GM18520 (cell line): ENCODE measurements around the gene PGS1.

Experiments used
- ATAC-seq: cut with Tn5 transposase; IDR thresholded peaks from one replicate; pipeline ENCODE4 v1.9.1; 2021; ENCODE audit not compliant: unreplicated experiment

The PGS1 gene

DNA sequence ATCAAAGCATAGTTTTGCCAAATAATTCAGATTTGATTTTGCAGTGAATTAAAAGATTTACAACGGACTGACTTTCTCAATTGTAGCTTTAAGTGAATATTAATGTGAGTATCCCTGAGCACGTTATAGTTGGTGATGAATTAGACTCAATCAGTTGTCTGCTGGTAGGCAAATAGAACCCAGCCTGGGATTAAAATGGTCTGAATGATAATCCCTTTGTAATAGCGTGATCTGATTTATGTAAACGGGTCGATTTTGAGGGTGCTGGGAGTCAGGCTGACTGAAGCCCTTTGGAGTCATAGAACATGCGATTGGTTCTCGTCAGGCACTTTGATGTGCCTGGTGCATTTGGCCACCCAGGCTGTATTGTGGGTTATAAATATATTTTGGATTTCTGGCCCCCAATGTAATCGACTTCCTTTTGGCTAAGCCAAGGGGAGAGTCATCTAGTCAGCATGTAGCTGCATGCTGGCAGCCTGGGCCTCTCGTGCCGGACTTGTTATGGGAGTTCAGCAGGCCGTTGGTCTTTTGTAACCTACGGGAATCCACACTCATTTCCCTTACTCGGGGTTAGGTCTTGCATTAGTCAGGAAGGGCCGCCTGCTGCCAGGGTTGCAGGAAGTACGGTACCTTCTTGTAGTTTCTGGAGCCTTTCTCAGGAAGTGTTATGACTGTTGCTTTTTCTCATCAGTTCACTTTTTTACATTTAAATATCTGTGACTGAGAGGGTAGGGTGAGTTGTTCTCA, 5.4 kb downstream of the PGS1 start:
- no peak for ATAC-seq

DNA sequence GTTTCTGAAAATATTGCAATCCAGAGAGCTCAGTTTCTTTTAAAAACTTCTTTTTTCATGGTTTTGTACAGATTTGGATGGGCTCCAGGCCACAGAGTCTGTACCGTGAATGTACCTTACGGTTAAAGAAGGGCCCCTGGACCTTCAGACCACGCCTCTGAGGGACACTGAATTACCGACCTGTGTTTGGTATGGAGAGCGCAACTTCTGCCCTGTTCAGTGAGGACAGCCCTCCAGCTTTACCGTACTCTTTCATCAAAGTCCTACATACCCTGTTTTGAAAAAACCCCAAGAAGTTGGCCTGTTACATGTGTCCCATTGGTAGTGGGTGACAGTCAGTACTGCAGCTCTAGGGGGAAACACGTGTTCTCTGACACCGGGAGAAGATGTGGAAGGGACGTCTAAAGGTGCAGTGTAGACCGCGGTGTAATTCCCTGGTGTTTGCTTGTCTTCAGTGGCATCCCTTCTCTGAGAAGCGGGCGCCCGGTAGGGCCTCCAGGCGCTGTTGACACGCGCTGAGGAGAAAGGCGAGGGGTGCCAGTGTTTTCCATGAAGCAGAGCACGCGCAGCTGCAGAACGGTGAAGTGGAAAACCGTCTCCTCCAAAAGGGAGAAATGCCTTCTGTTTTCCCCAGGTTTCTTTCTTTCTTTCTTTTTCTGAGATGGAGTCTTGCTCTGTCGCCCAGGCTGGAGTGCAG, 6.2 kb downstream of the PGS1 start:
- no peak for ATAC-seq

DNA sequence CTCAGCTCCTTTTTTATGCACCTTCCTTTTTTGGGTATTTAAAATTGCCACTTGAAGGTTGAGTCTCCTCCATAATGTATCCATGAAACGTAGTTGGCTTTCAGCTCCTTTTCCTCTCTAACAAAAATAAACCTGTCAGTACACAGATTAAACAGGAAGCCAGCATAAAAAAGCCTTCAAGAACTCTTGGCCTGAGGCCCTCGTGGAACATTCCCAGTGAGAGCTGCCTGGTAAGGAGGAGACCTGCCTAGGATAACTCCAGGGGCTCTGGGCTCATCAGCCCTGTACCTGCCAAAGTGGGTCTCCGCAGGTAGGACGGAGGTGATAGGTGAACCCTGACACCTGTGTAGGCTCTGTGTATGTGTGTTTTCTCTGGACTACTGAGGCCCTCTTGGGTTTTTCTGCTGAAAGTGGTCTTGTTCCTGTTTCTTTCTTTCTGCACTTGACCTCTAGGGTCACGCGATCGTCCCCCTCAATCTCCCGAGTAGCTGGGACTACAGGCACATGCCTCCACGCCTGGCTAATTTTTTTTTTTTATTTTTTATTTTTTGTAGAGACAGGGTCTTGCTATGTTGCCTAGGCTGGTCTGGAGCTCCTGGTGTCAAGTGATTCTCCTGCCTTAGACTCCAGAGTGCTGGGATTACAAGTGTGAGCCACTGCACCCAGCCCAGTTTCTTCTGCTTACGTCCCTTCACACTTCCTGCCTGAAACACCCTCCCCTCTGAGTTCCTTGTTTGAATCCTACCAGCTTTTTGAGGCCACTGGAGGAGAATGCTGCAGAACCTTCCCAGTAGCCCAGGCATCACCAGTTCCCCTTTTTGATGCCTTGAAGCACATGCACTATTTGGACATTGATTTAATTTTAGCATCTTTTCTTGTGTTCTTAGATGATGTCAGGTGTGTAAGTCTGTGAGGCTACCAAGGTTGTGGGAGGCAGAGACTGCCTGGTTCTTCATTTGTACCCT, 9.8 kb downstream of the PGS1 start:
- ATAC-seq = no peak

DNA sequence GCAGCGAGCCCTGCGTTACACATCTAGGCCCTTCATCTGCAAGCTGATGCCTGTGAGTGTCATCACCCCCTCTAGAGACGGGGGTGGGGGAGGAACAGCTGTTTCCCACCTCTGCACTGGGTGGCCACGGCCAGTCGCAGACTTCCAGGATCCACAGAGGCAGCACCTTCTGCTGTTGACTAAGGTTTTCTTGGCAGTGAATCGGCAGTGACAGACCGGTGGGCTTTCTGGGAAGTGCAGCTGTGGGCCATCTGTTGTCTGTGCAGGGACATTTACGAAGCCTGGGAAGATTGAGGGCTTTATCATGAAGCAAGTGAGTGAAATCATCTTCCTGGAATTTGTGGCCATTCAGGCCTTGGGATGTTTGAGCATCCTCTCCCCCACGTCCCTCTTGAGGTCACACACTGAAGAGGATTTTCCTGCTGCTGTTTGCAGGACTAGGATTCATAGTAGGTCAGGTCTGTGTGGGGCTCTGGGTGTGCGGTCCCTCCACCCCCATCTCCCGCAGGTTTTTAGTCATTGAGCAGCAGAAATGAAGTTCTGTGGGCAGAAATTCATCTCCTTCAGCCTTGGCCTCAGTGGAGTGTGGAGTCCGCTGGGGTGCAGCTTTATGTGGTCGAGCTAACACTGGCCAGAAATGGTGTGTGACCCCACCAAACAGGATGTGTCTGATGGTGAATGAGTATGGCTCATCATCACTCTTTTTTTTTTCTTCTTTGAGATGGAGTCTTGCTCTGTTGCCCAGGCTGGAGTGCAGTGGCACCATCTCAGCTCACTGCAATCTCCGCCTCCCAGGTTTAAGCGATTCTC, 12.0 kb downstream of the PGS1 start:
- ATAC-seq = no peak

DNA sequence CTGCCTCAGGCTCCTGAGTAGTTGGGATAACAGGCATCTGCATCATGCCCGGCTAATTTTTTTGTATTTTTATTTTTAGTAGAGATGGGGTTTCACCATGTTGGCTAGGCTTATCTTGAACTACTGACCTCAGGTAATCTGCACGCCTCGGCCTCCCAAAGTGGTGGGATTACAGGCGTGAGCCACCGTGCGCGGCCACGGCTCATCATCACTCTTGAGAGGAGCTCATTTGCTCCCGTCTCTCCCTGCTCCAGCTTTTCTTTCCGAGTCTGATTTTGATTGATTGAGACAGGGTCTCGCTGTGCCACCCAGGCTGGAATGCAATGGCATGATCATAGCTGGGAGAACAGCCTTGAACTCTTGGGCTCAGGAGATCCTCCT, 12.6 kb downstream of the PGS1 start:
- ATAC-seq = no peak

DNA sequence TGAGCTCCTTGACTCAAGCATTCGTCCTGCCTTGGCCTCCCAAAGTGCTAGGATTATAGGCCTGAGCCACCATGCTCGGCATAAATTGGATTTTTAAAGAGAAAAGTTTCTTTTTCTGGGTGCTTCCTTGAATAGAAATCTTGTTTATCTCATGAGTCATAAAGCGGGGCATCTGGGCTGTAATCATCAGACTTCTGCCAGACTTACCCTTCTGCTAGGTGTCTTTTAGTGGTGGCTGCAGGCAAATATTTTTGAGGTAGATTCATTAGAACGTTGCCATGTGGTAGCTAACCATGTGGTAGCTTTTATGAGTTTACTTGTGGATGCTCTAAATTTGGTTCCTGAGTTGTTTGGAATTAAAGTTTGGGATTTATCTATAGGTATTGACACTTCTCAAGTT, 13.4 kb downstream of the PGS1 start:
- ATAC-seq = no peak

DNA sequence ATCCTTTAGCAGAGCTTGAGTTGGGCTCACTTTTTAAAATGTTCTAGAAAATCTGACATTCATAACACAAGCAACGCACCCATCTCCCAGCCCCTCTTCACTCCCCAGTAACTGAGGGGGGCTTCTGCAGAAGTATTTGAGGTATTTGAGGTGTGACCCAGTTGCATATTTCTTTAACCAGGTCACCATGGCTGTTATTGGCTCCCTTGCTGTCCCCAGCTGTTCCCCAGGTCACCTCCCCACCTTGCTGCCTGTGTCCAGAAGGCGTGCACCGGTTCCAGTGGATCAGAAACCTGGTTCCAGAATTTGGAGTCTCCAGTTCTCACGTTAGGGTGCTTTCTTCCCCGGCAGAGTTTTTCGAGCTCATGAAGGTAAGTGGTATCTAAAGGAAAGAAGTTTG, 13.8 kb downstream of the PGS1 start:
- no peak for ATAC-seq

DNA sequence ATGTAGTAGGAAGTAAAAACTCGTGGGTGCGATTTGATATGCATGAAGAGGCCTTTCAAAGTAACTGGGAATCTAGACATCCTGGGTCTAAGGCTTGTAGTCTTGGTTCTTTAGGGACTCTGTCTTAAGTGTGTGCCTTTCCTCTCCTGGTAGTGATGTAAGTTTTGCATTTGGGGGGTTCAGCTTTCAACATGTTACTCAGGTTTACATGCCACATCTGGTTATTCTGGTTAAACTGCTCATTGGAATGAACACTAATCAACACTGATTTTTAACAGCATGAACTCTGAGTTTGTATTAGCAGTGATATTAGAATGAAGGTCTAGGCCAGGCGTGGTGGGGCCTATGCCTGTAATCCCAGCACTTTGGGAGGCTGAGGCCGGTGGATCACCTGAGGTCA, 15.1 kb downstream of the PGS1 start:
- ATAC-seq = no peak

DNA sequence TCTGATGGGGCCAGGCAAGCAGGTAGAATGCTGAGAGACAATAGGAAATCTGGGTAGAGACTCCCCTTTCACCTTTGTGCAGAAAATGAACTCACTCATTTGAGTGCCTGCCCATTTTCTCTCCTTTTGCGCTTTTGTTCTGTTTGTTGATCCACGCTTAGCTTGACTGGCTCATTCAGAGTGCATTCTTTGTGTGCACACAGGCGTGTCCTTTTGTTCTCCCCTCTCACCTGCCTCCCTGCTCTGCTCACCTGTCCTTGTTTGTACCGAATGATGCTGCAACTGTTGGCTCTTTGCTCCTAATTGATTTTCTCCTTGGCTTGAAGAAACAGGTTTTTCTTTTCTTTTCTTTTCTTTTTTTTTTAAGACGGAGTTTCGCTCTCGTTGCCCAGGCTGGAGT, 15.8 kb downstream of the PGS1 start:
- no peak for ATAC-seq

DNA sequence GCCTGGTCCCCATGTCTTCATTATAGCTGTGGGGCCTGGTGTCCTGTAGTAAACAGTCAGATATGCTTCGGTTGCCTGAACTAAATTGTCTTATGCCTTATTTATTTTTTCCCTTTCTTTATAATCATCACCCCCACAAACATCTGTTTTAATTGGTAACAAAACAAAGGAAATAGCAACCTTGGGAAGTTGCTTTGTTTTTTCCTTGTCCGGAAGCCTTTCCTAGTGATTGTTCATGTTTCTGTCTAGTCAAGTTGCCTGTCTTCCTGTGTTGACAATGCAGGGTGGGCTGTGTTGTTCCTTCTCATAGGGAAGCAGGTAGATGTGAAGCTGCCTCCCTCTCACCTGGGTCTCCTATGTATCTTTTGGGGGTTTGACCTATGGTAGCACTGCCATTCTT, 16.7 kb downstream of the PGS1 start:
- no peak for ATAC-seq

DNA sequence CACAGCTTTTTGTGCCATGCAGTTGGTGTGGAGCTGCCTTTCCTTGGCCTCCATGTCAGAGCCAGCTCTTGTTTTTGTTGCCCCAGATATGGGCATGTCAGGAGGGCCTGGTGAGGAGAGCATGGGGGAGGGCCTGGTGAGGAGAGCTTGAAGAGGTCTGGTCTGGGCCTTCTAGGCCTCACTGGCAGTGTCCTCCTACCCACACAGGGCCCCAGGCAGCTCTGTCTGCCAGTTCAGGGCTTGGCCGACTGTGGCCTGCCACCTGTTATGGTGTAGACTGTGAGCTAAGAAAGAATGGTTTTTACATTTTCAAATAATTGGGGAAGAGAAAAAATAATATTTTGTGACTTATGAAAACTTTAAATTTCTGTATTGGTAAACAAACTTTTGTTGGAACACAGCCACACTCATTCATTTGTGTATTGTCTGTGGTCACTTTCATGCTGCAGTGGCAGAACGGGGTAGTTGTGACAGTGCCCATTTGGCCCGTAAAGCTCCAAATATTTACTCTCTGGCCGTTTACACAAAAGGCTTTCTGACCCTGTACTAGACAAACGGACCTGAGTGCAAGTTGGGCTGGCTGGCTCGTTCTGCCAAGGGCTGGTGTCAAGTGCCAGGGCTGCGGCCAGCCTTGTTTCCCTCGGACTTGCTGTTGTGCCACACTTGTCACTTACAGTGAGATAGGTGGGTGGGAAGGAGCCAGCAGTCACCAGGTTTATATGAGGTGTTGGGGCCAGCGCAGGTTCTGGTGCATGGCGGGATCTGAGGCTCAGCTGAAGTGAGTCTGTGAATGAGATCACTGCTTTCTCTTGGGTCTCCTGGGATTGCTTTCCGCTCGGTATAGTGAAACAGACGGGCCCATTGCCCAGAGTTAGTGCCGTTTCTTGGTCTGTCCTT, 18.2 kb downstream of the PGS1 start:
- ATAC-seq = no peak

DNA sequence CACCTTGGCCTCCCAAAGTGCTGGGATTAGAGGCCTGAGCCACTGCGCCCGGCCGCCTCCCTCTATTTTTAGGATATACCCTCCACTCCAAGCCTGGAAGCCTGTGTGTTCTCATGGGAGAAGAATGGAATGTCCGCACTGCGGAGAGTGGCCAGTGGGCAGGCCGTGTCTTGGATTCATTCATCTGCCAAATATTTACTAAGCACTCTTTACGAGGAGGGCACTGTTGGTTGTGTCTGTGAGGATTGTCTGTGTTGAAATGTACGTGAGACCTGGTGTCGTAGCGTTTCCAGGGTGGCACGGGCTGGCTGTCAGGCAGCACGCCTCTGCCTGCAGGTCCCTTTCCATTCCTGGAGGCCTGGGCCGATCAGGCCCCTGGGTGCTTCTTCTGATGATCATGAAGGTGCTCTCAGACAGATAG, 19.2 kb downstream of the PGS1 start:
- no peak for ATAC-seq

DNA sequence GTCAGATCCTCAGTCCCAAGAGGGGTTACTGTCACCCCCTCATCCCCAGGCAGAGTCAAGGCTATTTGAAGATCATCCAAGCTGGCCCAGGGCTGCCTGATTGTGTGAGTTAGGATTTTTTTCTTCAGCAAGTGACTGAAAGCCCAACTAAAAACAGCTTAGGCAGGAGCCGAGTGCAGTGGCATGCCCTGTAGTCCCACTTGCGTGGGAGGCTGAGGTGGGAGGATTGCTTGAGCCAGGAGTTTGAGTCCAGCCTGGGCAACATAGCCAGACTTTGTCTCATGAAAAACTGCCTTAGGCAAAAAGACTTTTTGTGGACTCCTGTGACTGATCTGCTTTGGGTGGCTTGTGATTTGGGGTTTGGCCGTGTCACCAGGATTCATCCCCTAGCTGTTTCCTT, 19.9 kb downstream of the PGS1 start:
- no peak for ATAC-seq

DNA sequence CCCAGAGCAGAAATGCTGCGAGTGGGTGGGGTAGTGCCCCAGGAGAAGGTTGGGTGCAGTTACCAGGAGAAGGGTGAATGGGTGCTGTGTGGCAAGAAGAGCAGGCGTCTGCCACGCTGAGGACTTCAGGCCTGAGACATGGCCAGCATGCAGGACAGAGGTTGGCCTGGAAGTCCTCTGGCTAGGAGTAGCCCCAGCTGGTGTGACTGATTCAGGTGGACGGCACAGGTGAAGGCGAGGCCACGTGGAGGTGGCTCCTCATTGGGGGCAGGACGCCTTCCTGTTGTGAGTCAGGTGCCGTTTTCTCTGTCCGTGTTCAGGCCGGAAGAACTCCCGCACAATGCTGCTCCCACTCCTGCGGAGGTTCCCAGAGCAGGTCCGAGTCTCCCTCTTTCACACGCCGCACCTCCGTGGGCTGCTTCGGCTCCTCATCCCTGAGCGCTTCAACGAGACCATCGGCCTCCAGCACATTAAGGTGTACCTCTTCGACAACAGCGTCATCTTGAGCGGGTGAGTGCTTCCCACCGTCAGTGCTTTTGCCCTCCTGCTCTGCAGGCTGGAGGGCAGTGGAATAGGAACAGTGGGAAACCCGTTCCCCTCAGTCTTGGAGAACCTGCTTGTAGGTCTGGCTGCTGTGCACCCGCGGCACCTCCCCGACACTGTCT, 20.7 kb downstream of the PGS1 start:
- ATAC-seq = no peak

DNA sequence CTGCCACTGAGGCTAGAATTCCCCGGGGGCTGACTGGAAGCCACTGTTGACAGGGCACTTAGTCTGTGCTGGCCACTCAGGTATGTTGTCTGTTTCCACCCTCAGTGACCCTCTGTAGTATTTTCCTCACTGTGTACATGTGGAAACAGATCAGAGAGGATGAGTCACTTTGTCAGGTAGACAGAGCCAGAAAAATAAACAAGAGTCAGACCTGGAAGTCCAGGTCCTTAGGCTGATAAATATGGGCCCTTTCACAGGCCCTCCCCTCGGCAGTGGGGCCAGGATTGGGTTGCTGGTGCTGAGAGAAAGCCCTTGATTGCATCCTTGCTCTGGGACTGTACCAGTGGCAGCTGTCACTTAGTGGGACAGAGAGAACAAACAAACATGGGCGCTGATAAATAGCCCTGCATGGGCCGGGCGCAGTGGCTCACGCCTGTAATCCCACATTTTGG, 21.3 kb downstream of the PGS1 start:
- ATAC-seq = no peak

DNA sequence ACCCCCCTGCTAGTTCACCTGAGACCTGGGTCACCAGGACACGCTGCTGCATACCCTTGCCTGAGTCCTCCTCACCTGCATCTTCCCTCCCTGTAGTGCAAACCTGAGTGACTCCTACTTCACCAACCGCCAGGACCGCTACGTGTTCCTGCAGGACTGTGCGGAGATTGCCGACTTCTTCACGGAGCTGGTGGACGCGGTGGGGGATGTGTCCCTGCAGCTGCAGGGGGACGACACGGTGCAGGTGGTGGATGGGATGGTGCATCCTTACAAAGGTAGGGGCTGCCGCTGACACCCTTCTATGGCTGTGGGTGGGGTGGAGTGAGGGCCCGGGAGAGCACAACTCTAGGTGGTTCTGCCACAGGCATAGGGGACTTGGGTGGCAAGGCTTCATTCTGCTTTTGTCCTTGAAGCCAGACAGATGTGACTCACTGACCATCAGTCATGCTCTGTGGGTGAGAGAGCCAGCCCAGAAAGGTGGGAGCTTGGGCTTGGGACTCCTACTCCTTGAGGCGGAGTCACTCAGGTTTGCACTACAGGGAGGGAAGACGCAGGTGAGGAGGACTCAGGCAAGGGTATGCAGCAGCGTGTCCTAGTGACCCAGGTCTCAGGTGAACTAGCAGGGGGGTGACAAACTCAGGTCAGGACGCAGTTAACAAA, 22.3 kb downstream of the PGS1 start:
- ATAC-seq = no peak

DNA sequence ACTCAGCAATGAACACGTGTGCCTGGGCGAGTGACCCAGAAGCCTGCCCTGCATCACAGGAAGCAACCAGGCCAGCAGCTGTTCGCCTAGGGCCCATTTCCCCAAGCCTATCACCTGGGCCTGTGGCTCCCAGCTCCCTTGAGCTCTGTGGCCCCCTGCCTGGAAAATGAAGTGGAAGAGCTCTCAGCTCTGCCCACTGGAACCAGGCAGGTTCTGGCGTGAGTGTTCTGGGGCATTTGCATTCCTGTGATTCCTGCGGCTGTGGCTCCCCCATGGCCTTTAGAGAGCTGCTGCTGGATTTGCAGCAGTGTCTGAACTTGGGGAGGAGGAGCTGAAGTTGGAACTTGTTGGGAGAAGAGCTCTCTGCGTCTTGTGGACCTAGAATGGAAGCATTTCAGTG, 22.8 kb downstream of the PGS1 start:
- ATAC-seq = no peak

DNA sequence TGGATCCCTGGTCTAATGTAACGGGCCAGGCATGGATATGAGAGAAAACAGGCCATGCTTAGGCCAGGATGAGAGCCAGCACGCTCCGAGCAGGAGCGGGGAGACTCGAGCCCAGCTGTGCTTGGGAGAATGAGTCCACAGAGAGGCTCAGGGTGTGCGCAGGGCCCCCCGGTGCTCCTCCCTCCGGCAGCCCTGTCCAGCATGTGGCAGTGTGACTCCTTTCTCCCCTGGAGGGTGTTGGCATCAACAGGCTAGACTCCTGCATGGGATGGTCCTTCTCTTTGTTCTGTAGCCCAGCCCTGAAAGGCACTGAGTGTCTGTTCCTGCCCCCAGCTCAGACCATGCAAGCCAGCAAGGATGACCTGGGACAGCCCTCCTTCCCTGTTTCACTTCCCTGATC, 23.4 kb downstream of the PGS1 start:
- ATAC-seq = no peak

DNA sequence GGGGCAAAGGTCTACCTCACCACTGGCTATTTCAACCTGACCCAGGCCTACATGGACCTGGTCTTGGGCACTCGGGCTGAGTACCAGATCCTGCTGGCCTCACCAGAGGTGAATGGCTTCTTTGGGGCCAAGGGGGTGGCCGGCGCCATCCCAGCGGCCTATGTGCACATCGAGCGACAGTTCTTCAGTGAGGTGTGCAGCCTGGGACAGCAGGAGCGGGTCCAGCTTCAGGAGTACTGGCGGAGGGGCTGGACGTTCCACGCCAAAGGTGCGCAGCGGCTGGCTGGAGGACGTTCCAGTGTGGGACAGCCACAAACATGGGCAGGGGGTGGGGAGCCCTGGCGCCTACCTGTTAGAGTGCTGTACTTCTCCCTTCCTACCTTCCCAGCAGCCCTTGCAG, 25.4 kb downstream of the PGS1 start:
- no peak for ATAC-seq
